GM12874 (cell line): ENCODE results near the gene HSPA1B.
A peak's percentile ranks its signal among the peaks of the same experiment; 100 is the strongest.

Experiments used
- TF ChIP-seq, protein P1 (sequence below): IDR thresholded peaks from 2 replicates; pipeline ENCODE4 v1.5.1; 2011; ENCODE audit warnings: low read depth, mild to moderate bottlenecking, control low read depth, low read length, moderate library complexity; ENCODE audit not compliant: insufficient read depth

Gene HSPA1B

DNA sequence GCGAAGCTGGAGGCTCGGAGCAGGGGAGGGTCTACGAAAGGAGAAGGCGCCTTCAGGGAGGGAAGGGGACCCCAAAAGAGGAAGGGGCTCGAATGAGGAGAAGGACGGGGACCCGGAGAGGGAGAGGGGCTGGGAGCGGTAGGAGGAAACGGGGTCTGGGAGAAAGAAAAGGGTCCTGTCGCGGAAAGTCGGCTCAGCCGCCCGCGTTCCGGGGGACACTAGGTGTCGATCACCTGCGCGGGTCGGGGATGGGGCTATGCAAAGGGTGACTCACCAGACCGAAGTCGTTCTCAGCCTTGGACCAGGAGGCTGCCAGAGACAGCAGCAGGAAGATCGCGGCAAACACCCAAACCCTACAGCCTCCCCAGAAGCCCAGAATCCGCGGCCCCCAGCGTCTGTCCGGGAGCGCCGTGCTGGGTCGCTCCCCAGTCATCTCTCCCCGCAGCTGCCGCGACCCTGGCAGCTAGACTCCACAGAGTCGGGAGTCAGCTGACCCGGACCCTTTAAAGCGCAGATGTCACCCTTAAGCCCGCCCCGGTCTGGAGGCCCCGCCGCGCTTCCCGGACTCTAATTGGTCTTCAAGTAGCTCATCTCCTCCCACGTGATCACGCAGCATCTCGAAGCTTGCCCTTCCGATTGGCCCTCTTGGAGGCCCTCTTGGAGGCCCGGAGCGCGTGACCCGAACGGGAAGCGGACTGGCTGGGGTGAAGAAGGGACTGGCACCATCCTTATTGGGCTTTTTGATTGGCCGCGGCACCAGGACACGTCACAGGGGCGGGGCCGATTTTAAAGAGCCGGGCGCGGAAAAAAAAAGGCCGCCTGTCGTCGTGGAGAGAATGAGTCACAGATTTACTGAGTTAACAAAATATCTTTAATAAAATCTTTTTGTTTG is 35.1 kb downstream of the HSPA1B start, which contains the start of gene NEU1:
Gene NEU1, minus strand, starts transcription at position 478 of the 892 bp plus-strand sequence. Its CDS starts 45 bp downstream, at position 433.
- TF ChIP-seq, protein P1, sequence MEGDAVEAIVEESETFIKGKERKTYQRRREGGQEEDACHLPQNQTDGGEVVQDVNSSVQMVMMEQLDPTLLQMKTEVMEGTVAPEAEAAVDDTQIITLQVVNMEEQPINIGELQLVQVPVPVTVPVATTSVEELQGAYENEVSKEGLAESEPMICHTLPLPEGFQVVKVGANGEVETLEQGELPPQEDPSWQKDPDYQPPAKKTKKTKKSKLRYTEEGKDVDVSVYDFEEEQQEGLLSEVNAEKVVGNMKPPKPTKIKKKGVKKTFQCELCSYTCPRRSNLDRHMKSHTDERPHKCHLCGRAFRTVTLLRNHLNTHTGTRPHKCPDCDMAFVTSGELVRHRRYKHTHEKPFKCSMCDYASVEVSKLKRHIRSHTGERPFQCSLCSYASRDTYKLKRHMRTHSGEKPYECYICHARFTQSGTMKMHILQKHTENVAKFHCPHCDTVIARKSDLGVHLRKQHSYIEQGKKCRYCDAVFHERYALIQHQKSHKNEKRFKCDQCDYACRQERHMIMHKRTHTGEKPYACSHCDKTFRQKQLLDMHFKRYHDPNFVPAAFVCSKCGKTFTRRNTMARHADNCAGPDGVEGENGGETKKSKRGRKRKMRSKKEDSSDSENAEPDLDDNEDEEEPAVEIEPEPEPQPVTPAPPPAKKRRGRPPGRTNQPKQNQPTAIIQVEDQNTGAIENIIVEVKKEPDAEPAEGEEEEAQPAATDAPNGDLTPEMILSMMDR, result no peak

DNA sequence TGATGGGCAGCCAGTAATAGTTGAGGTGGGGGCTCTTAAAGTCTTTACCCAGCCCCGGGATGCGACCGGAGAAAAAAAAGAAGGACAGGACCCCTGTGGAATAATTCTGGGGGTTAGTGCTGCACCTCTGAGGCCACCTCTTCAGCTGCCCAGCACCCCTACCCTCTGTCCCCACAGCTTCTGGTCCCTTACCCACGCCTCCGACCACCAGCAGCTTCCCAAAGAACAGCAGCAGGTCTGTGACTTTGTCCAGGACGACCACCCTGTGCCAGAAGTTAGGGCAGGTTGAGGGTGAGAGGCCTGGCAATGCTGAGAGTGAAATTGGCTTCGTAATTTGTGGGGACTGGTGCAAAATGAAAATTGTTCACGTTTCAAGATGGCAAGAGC is 37.3 kb downstream of the HSPA1B start:
- TF ChIP-seq, protein P1, result no peak

DNA sequence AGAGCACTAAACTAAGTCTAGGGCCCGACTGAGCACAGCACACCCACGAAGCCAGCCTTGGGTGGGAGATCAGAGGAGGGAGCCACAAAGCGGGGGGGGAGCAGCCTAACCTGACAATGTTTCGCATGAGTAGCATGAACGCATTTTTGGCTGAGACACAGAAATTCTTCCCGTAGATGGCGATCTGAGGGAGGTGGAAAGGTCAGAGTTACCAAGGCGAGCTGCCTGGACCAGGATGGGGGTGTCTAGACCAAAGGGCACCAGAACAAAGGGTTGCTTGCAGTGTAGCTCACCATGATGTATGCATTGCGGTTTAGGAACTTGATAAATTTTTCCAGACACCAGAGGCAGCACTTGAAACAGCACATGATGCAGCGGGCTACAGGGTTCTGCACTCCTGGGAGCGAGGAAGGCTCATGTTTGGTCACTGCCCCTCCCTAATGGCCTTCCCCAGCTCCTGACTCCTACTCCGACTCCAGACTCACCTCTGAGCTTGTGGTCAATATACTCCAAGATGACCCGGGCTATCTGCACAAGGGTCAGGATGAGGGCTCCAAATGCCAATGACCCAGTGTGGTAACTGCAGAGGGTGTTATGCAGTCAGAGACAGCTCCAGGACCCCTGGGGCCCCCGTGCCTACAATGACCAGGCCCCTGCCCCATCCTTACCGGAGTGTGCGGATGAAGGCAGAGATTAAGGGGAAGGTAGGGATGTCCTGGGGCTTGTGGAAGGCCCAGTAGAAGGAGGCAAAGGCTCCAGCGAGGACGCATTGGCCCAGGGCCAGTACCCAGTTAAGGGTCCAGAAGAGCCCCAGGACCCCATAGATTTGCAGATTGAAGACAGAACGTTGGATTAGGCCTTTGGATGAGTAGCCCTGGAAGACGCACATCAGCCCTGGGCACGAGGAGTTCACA is 37.9 kb downstream of the HSPA1B start:
- TF ChIP-seq, protein P1, result no peak

DNA sequence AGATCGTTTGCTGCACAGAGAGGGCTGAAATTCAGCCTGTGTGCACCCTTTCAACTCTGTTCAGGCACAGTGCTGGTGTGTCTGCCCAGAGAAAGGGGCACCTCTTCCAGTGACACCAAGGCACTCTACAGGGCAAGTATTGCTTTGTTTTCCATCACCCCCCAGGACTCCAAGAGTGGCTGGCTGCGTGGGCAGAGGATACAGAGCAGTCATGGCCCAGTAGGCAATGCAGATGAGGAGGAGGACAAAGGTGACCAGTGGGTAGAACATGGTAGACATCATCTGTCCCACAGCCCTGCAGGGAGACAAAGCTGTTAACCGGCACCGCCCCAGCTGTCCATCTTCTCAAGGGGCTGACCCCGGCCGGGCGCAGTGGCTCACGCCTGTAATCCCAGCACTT is 41.8 kb downstream of the HSPA1B start:
- TF ChIP-seq, protein P1, result no peak

DNA sequence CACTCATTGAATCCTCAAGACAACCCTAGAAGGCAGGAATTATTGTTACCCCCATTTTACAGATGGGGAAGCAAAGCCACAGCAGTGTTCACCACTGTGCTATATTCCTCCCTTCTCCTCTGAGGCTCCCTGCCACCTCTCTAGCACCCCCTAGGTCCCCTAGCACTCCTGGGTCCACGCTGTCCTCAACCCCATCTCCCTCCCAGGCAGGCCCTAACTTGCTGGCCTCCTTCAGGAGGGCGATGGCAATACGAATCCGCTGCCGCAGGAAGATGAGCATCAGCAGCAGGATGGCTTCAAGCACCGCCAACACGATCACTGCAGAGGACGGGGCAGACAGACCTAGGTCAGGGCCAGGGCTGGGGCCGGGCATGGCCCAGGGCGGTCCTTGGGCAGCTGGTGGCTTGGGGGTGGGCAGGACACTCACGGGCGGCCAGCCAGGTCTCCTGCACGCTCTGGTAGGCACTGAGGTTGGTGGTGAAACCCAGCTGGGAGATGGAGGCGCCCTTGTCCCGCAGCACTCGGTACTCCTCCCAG is 42.9 kb downstream of the HSPA1B start:
- TF ChIP-seq, protein P1, result 0 out of 2 replicates have a peak, but pooled peaks have one; percentile 13

DNA sequence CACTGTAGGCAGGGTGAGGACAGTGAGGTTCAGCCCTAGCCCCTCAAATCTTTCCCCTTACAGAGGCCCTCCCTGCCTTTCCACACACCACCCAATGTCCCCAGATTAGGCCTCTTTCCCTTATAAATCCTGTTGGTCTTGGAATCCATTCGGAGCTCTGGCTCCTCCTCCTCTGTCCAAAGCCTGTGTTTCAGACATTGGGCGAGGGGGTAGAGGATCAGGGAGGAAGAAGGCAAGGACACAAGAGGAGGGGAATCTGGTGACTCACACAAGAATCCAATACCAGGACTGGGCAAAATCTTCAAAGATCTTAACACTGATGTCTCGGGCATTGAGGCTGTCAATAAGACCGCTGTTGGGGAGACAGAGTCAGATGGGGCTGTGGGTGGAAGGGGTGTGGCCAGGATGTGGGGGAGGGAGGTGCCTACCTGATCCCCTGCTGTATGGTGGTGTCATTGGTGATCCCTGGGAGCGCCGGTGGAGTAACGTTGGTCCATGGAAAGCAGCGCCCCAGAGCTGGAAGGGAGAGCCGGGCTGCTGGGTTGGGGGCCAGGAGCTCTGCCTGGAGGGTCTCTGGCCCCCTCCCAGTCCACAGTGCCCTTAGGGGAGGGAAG is 43.6 kb downstream of the HSPA1B start:
- TF ChIP-seq, protein P1, result no peak
